GM12878 (cell line): Measurements from ENCODE around the gene FHIP1A. TPM values are rescaled to one million over a fixed set of nuclear protein-coding genes. Genes with fewer than 3 reads are reported as not detected.
A peak's percentile ranks its signal among the peaks of the same experiment; 100 is the strongest.

Source experiments
- ATAC-seq: fragments of 200-7000 bp; cut with Tn5 transposase; 3 replicates; pipeline ENCODE4 v1.9.1; 2020; ENCODE audit warnings: mild to moderate bottlenecking, moderate library complexity
- BruUV-seq: library from RNA; stranded (reverse); fragments of 400-500 nt; replicated peaks from 2 replicates; lab custom pipeline; 2021; lab: Mats Ljungman, UMichigan
- CTCF ChIA-PET: fragments of 300-600 bp; sonication (Branson Sonifier 250); formaldehyde crosslinking; extraction: SDS; loops from one replicate; lab custom pipeline; 2021; ENCODE audit warnings: inconsistent platforms; lab: Yijun Ruan, JAX
- POLR2A ChIA-PET: fragments of 350-600 bp; formaldehyde crosslinking; extraction: SDS; loops from one replicate; lab custom pipeline; 2021; ENCODE audit warnings: inconsistent platforms; lab: Charles Lee
- RAD21 ChIA-PET: fragments of 300-600 bp; sonication (Branson Sonifier 250); formaldehyde crosslinking; loops from one replicate; lab custom pipeline; 2023; ENCODE audit warnings: antibody characterized with exemption; ENCODE audit not compliant: unreplicated experiment; lab: Charles Lee
- SMC1A ChIA-PET: fragments of 300-600 bp; sonication (Branson Sonifier 250); formaldehyde crosslinking; loops from one replicate; lab custom pipeline; 2023; ENCODE audit not compliant: unreplicated experiment, uncharacterized antibody; lab: Charles Lee
- DNase-seq: peaks from one replicate; pipeline ENCODE4 v3.0.0-alpha.2; 2011; ENCODE audit warnings: low read depth, low spot score
- FAIRE-seq: peaks from 3 replicates; lab custom pipeline; 2011; peaks lifted over from hg19 to GRCh38; lab: Jason Lieb, UNC
- H2AFZ ChIP-seq: 2 replicates; pipeline ENCODE4 v1.6.0; 2011; ENCODE audit warnings: low read depth, low read length, control low read depth; ENCODE audit not compliant: control insufficient read depth
- H3K27ac ChIP-seq: 2 replicates; pipeline ENCODE4 v1.5.1; 2011; ENCODE audit warnings: control low read depth; ENCODE audit not compliant: control insufficient read depth, insufficient read depth
- H3K27me3 ChIP-seq, 2 experiments: replicated peaks in 1 of 2; 2 replicates each; pipeline versions ENCODE4 v1.6.0 to v1.6.1; 2011; ENCODE audit warnings: low read length in 1 of 2; ENCODE audit not compliant: control insufficient read depth in 2 of 2, insufficient read depth in 2 of 2
- H3K36me3 ChIP-seq, 2 experiments: 2 replicates each; pipeline ENCODE4 v1.5.1; 2011; ENCODE audit warnings: low read length in 1 of 2; ENCODE audit not compliant: control insufficient read depth in 2 of 2, insufficient read depth in 2 of 2
- H3K4me1 ChIP-seq: 2 replicates; pipeline ENCODE4 v1.6.1; 2011; ENCODE audit warnings: mild to moderate bottlenecking, low read length, moderate library complexity, mixed read lengths; ENCODE audit not compliant: control insufficient read depth, insufficient read depth
- H3K4me2 ChIP-seq: 2 replicates; pipeline ENCODE4 v1.6.0; 2011; ENCODE audit warnings: control low read depth; ENCODE audit not compliant: control insufficient read depth, insufficient read depth
- H3K4me3 ChIP-seq: fragments of 200-600 bp; sonication (generic); 2 replicates; pipeline ENCODE4 v1.5.1; 2016
- H3K79me2 ChIP-seq: 2 replicates; pipeline ENCODE4 v1.6.0; 2011; ENCODE audit warnings: low read length; ENCODE audit not compliant: control insufficient read depth, insufficient read depth
- H3K9ac ChIP-seq: 2 replicates; pipeline ENCODE4 v1.8.0; 2011; ENCODE audit warnings: low read length, control low read depth, mixed read lengths; ENCODE audit not compliant: control insufficient read depth, insufficient read depth
- H3K9me3 ChIP-seq: replicated peaks from 3 replicates; pipeline ENCODE4 v1.5.1; 2011; ENCODE audit warnings: mild to moderate bottlenecking, low read length; ENCODE audit not compliant: control insufficient read depth, insufficient read depth
- H4K20me1 ChIP-seq: 2 replicates; pipeline ENCODE4 v1.6.0; 2011; ENCODE audit not compliant: control insufficient read depth, insufficient read depth
- ATF3 ChIP-seq: IDR thresholded peaks from 2 replicates; pipeline ENCODE4 v1.6.1; 2011; ENCODE audit warnings: low read depth, mild to moderate bottlenecking, low read length, moderate library complexity, borderline replicate concordance; ENCODE audit errors: extremely low read depth
- ATF7 ChIP-seq: fragments of 450-650 bp; IDR thresholded peaks from 2 replicates; pipeline ENCODE4 v1.6.1; 2016; ENCODE audit warnings: low read depth, mild to moderate bottlenecking
- CHD4 ChIP-seq: fragments of 200-600 bp; sonication (generic); IDR thresholded peaks from 2 replicates; pipeline ENCODE4 v1.6.1; 2016; ENCODE audit warnings: mild to moderate bottlenecking
- CTCF ChIP-seq, 3 experiments: IDR thresholded peaks in 2 of 3; conservative IDR thresholded peaks in 1 of 3; 2 replicates each; pipeline ENCODE4 v1.5.1; 2011; ENCODE audit warnings: low read depth in 3 of 3, low read length in 3 of 3, mild to moderate bottlenecking in 3 of 3, control low read depth in 2 of 3, moderate library complexity in 2 of 3, inconsistent platforms in 1 of 3, mixed read lengths in 1 of 3; ENCODE audit not compliant: control insufficient read depth in 2 of 3, insufficient read depth in 1 of 3; ENCODE audit errors: extremely low read depth in 1 of 3
- DPF2 ChIP-seq: fragments of 450-650 bp; IDR thresholded peaks from 2 replicates; pipeline ENCODE4 v1.6.1; 2017; ENCODE audit warnings: mild to moderate bottlenecking
- MAX ChIP-seq: IDR thresholded peaks from 2 replicates; pipeline ENCODE4 v1.6.1; 2012; ENCODE audit warnings: low read depth, low read length, improper control_type of control experiment
- POLR2A ChIP-seq: IDR thresholded peaks from 2 replicates; pipeline ENCODE4 v1.6.1; 2011; ENCODE audit warnings: low read depth, mild to moderate bottlenecking, low read length
- RAD51 ChIP-seq: fragments of 450-650 bp; IDR thresholded peaks from 2 replicates; pipeline ENCODE4 v1.6.1; 2016; ENCODE audit warnings: moderate library complexity, mild to moderate bottlenecking, inconsistent platforms
- RCOR1 ChIP-seq: conservative IDR thresholded peaks from 2 replicates; pipeline ENCODE4 v1.6.1; 2012; ENCODE audit warnings: low read depth, low read length, improper control_type of control experiment
- SIN3A ChIP-seq: IDR thresholded peaks from 2 replicates; pipeline ENCODE4 v1.6.1; 2012; ENCODE audit warnings: low read depth, low read length, improper control_type of control experiment
- STAT3 ChIP-seq: IDR thresholded peaks from 2 replicates; pipeline ENCODE4 v1.6.1; 2011; ENCODE audit warnings: low read depth, low read length, improper control_type of control experiment
- SUPT20H ChIP-seq: IDR thresholded peaks from 2 replicates; pipeline ENCODE4 v1.6.1; 2011; ENCODE audit warnings: low read depth, mild to moderate bottlenecking, low read length, moderate library complexity, borderline replicate concordance; ENCODE audit not compliant: control insufficient read depth
- TCF7 ChIP-seq: IDR thresholded peaks from 2 replicates; pipeline ENCODE4 v1.6.1; 2014; ENCODE audit warnings: antibody characterized with exemption, borderline replicate concordance
- USF1 ChIP-seq: IDR thresholded peaks from 2 replicates; pipeline ENCODE4 v1.6.1; 2011; ENCODE audit warnings: borderline replicate concordance, low read depth, mild to moderate bottlenecking, moderate library complexity, mixed read lengths, low read length; ENCODE audit not compliant: insufficient read depth; ENCODE audit errors: extremely low read length
- YBX1 ChIP-seq: fragments of 450-650 bp; IDR thresholded peaks from 2 replicates; pipeline ENCODE4 v1.6.1; 2016; ENCODE audit warnings: antibody characterized with exemption
- ZNF384 ChIP-seq: IDR thresholded peaks from 2 replicates; pipeline ENCODE4 v1.6.1; 2012; ENCODE audit warnings: low read depth, mild to moderate bottlenecking, low read length, improper control_type of control experiment, borderline replicate concordance
- WGBS: methylation state at CpG from one replicate; pipeline ENCODE4 v1.1.6; 2016; ENCODE audit warnings: low lambda C conversion rate; ENCODE audit not compliant: insufficient replicate concordance, insufficient coverage; ENCODE audit errors: missing lambda C conversion rate; 5-methylcytosine and 5-hydroxymethylcytosine counted together
- in situ Hi-C: fragments of 300-500 bp; cut with MboI; formaldehyde crosslinking; loops from 9 replicates; pipeline ENCODE4 v1.14.3; 2018; ENCODE audit warnings: mixed read lengths
- intact Hi-C: fragments of 100-400 bp; cut with micrococcal nuclease; formaldehyde crosslinking; loops from one replicate; pipeline ENCODE4 v1.14.2; 2022; ENCODE audit not compliant: unreplicated experiment
- polyA plus RNA-seq, 11 experiments: library from polyadenylated mRNA; depleted of rRNA in 4 of 11; unstranded in 6 of 11; stranded (reverse) in 5 of 11; fragments of >200 nt; fragmentation: Nextera tagmentation in 4 of 11; fragmentation: Illumina TruSeq in 1 of 11; extraction: Ambion mirVana in 4 of 11; extraction: Trizol in 1 of 11; gene quantifications; 1 replicate in 1 of 11; 2 replicates in 10 of 11; pipeline versions ENCODE4 v1.2.1 to v1.2.3, GENCODE V29; 2011 to 2016; ENCODE audit warnings: inconsistent platforms in 2 of 11, missing spikeins in 2 of 11, low read depth in 1 of 11
- total RNA-seq, 4 experiments: library from RNA; depleted of rRNA in 3 of 4; stranded (reverse); fragments of >200 nt in 3 of 4; fragmentation: Illumina TruSeq in 1 of 4; extraction: Trizol in 1 of 4; gene quantifications; 2 replicates each; pipeline versions ENCODE4 v1.2.1 to v1.2.3, GENCODE V29; 2013 to 2021
- TF ChIP-seq, protein P1 (sequence below): fragments of 450-650 bp; conservative IDR thresholded peaks from 2 replicates; pipeline ENCODE4 v1.6.1; 2017; ENCODE audit warnings: mild to moderate bottlenecking, moderate library complexity

FHIP1A gene
- total and polyA plus RNA-seq, 10 of the 15 experiments (the other 5 are each of a cell fraction or from before 2014, with no cell fraction given): 0.02 to 5.5 (median 0.13) TPM; not detected in 1

DNA sequence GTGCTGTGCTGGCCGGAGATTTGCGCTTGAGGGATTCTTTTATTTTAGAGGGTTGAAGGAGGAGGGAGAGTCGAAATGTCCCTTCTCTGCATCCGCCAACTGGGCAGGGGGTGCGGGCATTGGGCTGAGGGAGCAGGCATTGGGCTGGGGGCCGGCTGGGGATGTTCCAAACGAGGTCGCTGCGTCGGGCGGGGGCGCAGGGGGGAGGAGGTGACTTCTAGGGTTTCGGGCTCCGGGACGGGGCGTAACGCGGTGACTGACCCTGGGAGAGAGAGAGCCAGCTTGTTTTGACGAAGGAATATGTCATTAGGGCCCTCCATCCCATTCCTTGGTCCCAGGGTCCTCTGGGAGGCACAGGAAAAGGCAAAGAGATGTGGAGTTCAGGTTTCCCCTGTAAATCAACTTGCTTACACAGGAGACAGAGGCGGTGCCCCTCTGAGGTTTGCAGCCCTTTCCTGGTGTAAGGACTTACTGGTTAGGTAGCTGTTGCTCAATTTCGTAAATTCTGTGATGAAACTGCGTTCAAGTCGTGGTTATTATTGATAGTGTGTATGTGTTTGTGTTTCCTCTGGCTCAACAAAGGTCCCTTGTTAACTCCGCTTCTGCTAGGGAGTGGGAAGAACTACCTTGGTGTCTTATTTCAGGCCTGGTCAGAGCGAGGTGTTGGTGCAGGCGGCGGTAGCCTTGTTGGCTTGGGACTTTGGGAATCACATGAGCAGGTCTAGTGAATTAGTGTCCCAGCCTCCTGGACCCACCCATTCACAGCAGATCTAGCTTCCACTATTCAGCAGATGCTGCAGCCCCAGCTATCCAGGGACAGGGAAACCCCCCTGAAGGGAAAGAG, 716 bp downstream of the FHIP1A start:
- Histone ChIP-seq H3K4me2 (peak overlapping the region; percentile 4; the same call in 1 of the 2 replicates), H3K4me1 (peaks cover 17% of the 10 kb centered on the region), H3K79me2 (no peaks in the 10 kb centered on the region), H3K36me3 (no peaks in the 10 kb centered on the region), H3K9me3 (no peaks in the 10 kb centered on the region; the same call in 2 of the 3 replicates), H3K4me3 (no peak overlapping the region), H4K20me1 (no peaks in the 10 kb centered on the region; the same call in 1 of the 2 replicates), H3K27ac (no peak overlapping the region), H3K27me3 (peaks cover 0 to 6% of the 10 kb centered on the region in 2 experiments; a peak in 2 of 4 replicates), H2AFZ (no peak overlapping the region), H3K9ac (no peak overlapping the region)
- DNase-seq: no peak
- no TSS peak for BruUV-seq
- CTCF ChIA-PET: interaction anchor here (1.5 kb wide), 1 partner anchor 392 kb away, joined by 3 read pairs; no protein-coding TSS in a partner anchor
- ATAC-seq: no peak
- POLR2A ChIA-PET: interaction anchor here (1.0 to 1.6 kb wide), 2 partner anchors 11 to 14 kb away, joined by 3 to 4 read pairs; no protein-coding TSS in a partner anchor
- FAIRE-seq: no peak
- in situ Hi-C loops (no loop called here), intact Hi-C loops (loop anchor here (5.0 kb wide), 1 partner anchor 47 kb away; no protein-coding TSS in a partner anchor)
- TF ChIP-seq ZNF384 (no peak), USF1 (no peak), RCOR1 (no peak), SUPT20H (no peak), ATF3 (no peak), TCF7 (no peak), CHD4 (no peak), CTCF (IDR thresholded peaks at IDR 0.05 in 2 of 3, conservative IDR thresholded peaks at IDR 0.05 in 1 of 3; ENCODE audit: control insufficient read depth in 2 of 3, extremely low read depth in 1 of 3, insufficient read depth in 1 of 3, low read depth in 3 of 3, low read length in 3 of 3) (no peak), RAD51 (no peak), DPF2 (no peak), SIN3A (no peak), YBX1 (no peak), POLR2A (no peak), STAT3 (no peak), MAX (no peak), ATF7 (no peak)
- TF ChIP-seq, protein P1, sequence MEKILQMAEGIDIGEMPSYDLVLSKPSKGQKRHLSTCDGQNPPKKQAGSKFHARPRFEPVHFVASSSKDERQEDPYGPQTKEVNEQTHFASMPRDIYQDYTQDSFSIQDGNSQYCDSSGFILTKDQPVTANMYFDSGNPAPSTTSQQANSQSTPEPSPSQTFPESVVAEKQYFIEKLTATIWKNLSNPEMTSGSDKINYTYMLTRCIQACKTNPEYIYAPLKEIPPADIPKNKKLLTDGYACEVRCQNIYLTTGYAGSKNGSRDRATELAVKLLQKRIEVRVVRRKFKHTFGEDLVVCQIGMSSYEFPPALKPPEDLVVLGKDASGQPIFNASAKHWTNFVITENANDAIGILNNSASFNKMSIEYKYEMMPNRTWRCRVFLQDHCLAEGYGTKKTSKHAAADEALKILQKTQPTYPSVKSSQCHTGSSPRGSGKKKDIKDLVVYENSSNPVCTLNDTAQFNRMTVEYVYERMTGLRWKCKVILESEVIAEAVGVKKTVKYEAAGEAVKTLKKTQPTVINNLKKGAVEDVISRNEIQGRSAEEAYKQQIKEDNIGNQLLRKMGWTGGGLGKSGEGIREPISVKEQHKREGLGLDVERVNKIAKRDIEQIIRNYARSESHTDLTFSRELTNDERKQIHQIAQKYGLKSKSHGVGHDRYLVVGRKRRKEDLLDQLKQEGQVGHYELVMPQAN: no peak
- RAD21 ChIA-PET: no interaction called here
- SMC1A ChIA-PET: interaction anchor here (1.9 kb wide), 1 partner anchor 17 kb away, joined by 6 read pairs; no protein-coding TSS in a partner anchor
- WGBS: 47% methylated on average over 27 of the region's 27 CpGs
